SK-N-SH treated with all-trans-retinoic acid at 6 μM for 48 hours (cell line): ENCODE data around the gene OSCP1.

Source experiments
- OSR1 ChIP-seq: fragments of 250-450 bp; sonication (Bioruptor Pico); IDR thresholded peaks from 2 replicates; pipeline ENCODE4 v1.8.0; 2022; ENCODE audit warnings: moderate library complexity, mild to moderate bottlenecking, inconsistent platforms
- ZFP3 ChIP-seq: fragments of 250-450 bp; sonication (Bioruptor Pico); IDR thresholded peaks from 2 replicates; pipeline ENCODE4 v1.5.0; 2020; ENCODE audit warnings: mild to moderate bottlenecking, moderate library complexity
- ZFP30 ChIP-seq: fragments of 450-650 bp; formaldehyde crosslinking; IDR thresholded peaks from 2 replicates; pipeline ENCODE4 v1.5.0; 2022; ENCODE audit warnings: mild to moderate bottlenecking, moderate library complexity
- ZNF70 ChIP-seq: fragments of 450-650 bp; formaldehyde crosslinking; IDR thresholded peaks from 2 replicates; pipeline ENCODE4 v1.5.0; 2020; ENCODE audit warnings: mild to moderate bottlenecking, moderate library complexity
- ZNF8 ChIP-seq: fragments of 450-650 bp; formaldehyde crosslinking; IDR thresholded peaks from 2 replicates; pipeline ENCODE4 v1.5.0; 2020; ENCODE audit warnings: mild to moderate bottlenecking, moderate library complexity
- TF ChIP-seq, protein P1 (sequence below): fragments of 250-450 bp; sonication (Bioruptor Pico); IDR thresholded peaks from 2 replicates; pipeline ENCODE4 v1.5.1; 2020; ENCODE audit warnings: low read depth, mild to moderate bottlenecking, moderate library complexity
- TF ChIP-seq, protein P2 (sequence below): fragments of 250-450 bp; sonication (Bioruptor Pico); IDR thresholded peaks from 2 replicates; pipeline ENCODE4 v1.8.0; 2020; ENCODE audit warnings: mild to moderate bottlenecking, moderate library complexity, borderline replicate concordance
- TF ChIP-seq, protein P3 (sequence below): fragments of 250-450 bp; sonication (Bioruptor Pico); IDR thresholded peaks from 2 replicates; pipeline ENCODE4 v1.8.0; 2021; ENCODE audit warnings: low read depth, mild to moderate bottlenecking, moderate library complexity, borderline replicate concordance
- TF ChIP-seq, protein P4 (sequence below): fragments of 250-450 bp; sonication (Bioruptor Pico); IDR thresholded peaks from 2 replicates; pipeline ENCODE4 v1.5.1; 2021; ENCODE audit warnings: mild to moderate bottlenecking, moderate library complexity

DNA sequence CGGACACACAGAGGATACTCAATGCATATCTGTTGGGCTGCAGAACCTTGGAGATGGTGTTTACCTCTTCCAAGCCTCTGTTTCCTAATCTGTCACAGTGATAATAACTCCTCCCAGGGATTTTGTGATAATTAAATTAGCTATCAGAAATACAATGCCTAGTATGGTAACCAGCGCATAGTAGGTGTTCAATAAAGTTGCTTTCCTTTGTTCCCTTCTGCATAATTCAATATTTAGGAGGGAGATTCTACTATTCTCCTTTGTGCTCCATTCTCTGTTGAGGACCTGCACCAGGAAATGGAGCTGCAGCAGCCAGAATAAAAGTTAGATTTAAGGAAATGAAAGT is 35.8 kb upstream of the OSCP1 start:
- TF ChIP-seq ZFP30 (no peak), ZNF8 (CRISPR knock-in tag) (no peak), ZFP3 (CRISPR knock-in tag) (no peak), ZNF70 (no peak), OSR1 (CRISPR knock-in tag) (no peak)
- TF ChIP-seq, protein P1, sequence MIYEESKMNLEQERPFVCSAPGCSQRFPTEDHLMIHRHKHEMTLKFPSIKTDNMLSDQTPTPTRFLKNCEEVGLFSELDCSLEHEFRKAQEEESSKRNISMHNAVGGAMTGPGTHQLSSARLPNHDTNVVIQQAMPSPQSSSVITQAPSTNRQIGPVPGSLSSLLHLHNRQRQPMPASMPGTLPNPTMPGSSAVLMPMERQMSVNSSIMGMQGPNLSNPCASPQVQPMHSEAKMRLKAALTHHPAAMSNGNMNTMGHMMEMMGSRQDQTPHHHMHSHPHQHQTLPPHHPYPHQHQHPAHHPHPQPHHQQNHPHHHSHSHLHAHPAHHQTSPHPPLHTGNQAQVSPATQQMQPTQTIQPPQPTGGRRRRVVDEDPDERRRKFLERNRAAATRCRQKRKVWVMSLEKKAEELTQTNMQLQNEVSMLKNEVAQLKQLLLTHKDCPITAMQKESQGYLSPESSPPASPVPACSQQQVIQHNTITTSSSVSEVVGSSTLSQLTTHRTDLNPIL, result no peak
- TF ChIP-seq, protein P2, sequence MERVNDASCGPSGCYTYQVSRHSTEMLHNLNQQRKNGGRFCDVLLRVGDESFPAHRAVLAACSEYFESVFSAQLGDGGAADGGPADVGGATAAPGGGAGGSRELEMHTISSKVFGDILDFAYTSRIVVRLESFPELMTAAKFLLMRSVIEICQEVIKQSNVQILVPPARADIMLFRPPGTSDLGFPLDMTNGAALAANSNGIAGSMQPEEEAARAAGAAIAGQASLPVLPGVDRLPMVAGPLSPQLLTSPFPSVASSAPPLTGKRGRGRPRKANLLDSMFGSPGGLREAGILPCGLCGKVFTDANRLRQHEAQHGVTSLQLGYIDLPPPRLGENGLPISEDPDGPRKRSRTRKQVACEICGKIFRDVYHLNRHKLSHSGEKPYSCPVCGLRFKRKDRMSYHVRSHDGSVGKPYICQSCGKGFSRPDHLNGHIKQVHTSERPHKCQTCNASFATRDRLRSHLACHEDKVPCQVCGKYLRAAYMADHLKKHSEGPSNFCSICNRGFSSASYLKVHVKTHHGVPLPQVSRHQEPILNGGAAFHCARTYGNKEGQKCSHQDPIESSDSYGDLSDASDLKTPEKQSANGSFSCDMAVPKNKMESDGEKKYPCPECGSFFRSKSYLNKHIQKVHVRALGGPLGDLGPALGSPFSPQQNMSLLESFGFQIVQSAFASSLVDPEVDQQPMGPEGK (CRISPR knock-in tag), result no peak
- TF ChIP-seq, protein P3, sequence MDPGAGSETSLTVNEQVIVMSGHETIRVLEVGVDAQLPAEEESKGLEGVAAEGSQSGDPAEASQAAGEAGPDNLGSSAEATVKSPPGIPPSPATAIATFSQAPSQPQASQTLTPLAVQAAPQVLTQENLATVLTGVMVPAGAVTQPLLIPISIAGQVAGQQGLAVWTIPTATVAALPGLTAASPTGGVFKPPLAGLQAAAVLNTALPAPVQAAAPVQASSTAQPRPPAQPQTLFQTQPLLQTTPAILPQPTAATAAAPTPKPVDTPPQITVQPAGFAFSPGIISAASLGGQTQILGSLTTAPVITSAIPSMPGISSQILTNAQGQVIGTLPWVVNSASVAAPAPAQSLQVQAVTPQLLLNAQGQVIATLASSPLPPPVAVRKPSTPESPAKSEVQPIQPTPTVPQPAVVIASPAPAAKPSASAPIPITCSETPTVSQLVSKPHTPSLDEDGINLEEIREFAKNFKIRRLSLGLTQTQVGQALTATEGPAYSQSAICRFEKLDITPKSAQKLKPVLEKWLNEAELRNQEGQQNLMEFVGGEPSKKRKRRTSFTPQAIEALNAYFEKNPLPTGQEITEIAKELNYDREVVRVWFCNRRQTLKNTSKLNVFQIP, result no peak
- TF ChIP-seq, protein P4, sequence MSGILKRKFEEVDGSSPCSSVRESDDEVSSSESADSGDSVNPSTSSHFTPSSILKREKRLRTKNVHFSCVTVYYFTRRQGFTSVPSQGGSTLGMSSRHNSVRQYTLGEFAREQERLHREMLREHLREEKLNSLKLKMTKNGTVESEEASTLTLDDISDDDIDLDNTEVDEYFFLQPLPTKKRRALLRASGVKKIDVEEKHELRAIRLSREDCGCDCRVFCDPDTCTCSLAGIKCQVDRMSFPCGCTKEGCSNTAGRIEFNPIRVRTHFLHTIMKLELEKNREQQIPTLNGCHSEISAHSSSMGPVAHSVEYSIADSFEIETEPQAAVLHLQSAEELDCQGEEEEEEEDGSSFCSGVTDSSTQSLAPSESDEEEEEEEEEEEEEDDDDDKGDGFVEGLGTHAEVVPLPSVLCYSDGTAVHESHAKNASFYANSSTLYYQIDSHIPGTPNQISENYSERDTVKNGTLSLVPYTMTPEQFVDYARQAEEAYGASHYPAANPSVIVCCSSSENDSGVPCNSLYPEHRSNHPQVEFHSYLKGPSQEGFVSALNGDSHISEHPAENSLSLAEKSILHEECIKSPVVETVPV, result no peak
